GM12878 (cell line): ENCODE results near the gene LHCGR. TPM values are rescaled to one million over a fixed set of nuclear protein-coding genes. Genes with fewer than 3 reads are reported as not detected.

Source experiments
- ATAC-seq: fragments of 200-7000 bp; cut with Tn5 transposase; 3 replicates; pipeline ENCODE4 v1.9.1; 2020; ENCODE audit warnings: mild to moderate bottlenecking, moderate library complexity
- BruUV-seq: library from RNA; stranded (reverse); fragments of 400-500 nt; replicated peaks from 2 replicates; lab custom pipeline; 2021; lab: Mats Ljungman, UMichigan
- CTCF ChIA-PET: fragments of 300-600 bp; sonication (Branson Sonifier 250); formaldehyde crosslinking; extraction: SDS; loops from one replicate; lab custom pipeline; 2021; ENCODE audit warnings: inconsistent platforms; lab: Yijun Ruan, JAX
- POLR2A ChIA-PET: fragments of 350-600 bp; formaldehyde crosslinking; extraction: SDS; loops from one replicate; lab custom pipeline; 2021; ENCODE audit warnings: inconsistent platforms; lab: Charles Lee
- RAD21 ChIA-PET: fragments of 300-600 bp; sonication (Branson Sonifier 250); formaldehyde crosslinking; loops from one replicate; lab custom pipeline; 2023; ENCODE audit warnings: antibody characterized with exemption; ENCODE audit not compliant: unreplicated experiment; lab: Charles Lee
- SMC1A ChIA-PET: fragments of 300-600 bp; sonication (Branson Sonifier 250); formaldehyde crosslinking; loops from one replicate; lab custom pipeline; 2023; ENCODE audit not compliant: unreplicated experiment, uncharacterized antibody; lab: Charles Lee
- DNase-seq: peaks from one replicate; pipeline ENCODE4 v3.0.0-alpha.2; 2011; ENCODE audit warnings: low read depth, low spot score
- FAIRE-seq: peaks from 3 replicates; lab custom pipeline; 2011; peaks lifted over from hg19 to GRCh38; lab: Jason Lieb, UNC
- H2AFZ ChIP-seq: 2 replicates; pipeline ENCODE4 v1.6.0; 2011; ENCODE audit warnings: low read depth, low read length, control low read depth; ENCODE audit not compliant: control insufficient read depth
- H3K27ac ChIP-seq: 2 replicates; pipeline ENCODE4 v1.5.1; 2011; ENCODE audit warnings: control low read depth; ENCODE audit not compliant: control insufficient read depth, insufficient read depth
- H3K27me3 ChIP-seq, 2 experiments: replicated peaks in 1 of 2; 2 replicates each; pipeline versions ENCODE4 v1.6.0 to v1.6.1; 2011; ENCODE audit warnings: low read length in 1 of 2; ENCODE audit not compliant: control insufficient read depth in 2 of 2, insufficient read depth in 2 of 2
- H3K36me3 ChIP-seq, 2 experiments: 2 replicates each; pipeline ENCODE4 v1.5.1; 2011; ENCODE audit warnings: low read length in 1 of 2; ENCODE audit not compliant: control insufficient read depth in 2 of 2, insufficient read depth in 2 of 2
- H3K4me1 ChIP-seq: 2 replicates; pipeline ENCODE4 v1.6.1; 2011; ENCODE audit warnings: mild to moderate bottlenecking, low read length, moderate library complexity, mixed read lengths; ENCODE audit not compliant: control insufficient read depth, insufficient read depth
- H3K4me2 ChIP-seq: 2 replicates; pipeline ENCODE4 v1.6.0; 2011; ENCODE audit warnings: control low read depth; ENCODE audit not compliant: control insufficient read depth, insufficient read depth
- H3K4me3 ChIP-seq: fragments of 200-600 bp; sonication (generic); 2 replicates; pipeline ENCODE4 v1.5.1; 2016
- H3K79me2 ChIP-seq: 2 replicates; pipeline ENCODE4 v1.6.0; 2011; ENCODE audit warnings: low read length; ENCODE audit not compliant: control insufficient read depth, insufficient read depth
- H3K9ac ChIP-seq: 2 replicates; pipeline ENCODE4 v1.8.0; 2011; ENCODE audit warnings: low read length, control low read depth, mixed read lengths; ENCODE audit not compliant: control insufficient read depth, insufficient read depth
- H3K9me3 ChIP-seq: replicated peaks from 3 replicates; pipeline ENCODE4 v1.5.1; 2011; ENCODE audit warnings: mild to moderate bottlenecking, low read length; ENCODE audit not compliant: control insufficient read depth, insufficient read depth
- H4K20me1 ChIP-seq: 2 replicates; pipeline ENCODE4 v1.6.0; 2011; ENCODE audit not compliant: control insufficient read depth, insufficient read depth
- BACH1 ChIP-seq: fragments of 450-650 bp; IDR thresholded peaks from 2 replicates; pipeline ENCODE4 v1.6.1; 2017; ENCODE audit warnings: mild to moderate bottlenecking, borderline replicate concordance
- HSF1 ChIP-seq: fragments of 150-350 bp; IDR thresholded peaks from 2 replicates; pipeline ENCODE4 v1.6.1; 2014; ENCODE audit warnings: mild to moderate bottlenecking, low read depth, low read length
- NR2C2 ChIP-seq: IDR thresholded peaks from 2 replicates; pipeline ENCODE4 v1.6.1; 2011; ENCODE audit warnings: borderline replicate concordance, low read depth; ENCODE audit not compliant: control insufficient read depth, insufficient read length
- SMAD1 ChIP-seq: fragments of 450-650 bp; IDR thresholded peaks from 2 replicates; pipeline ENCODE4 v1.6.1; 2018; ENCODE audit warnings: mild to moderate bottlenecking, low read depth; ENCODE audit not compliant: partially characterized antibody
- SPI1 ChIP-seq: IDR thresholded peaks from 2 replicates; pipeline ENCODE4 v1.6.1; 2011; ENCODE audit warnings: low read depth, mild to moderate bottlenecking, low read length, moderate library complexity, borderline replicate concordance; ENCODE audit not compliant: insufficient read depth
- TAF1 ChIP-seq: IDR thresholded peaks from 2 replicates; pipeline ENCODE4 v1.6.1; 2011; ENCODE audit warnings: mild to moderate bottlenecking, low read depth, low read length, borderline replicate concordance
- WGBS: methylation state at CpG from one replicate; pipeline ENCODE4 v1.1.6; 2016; ENCODE audit warnings: low lambda C conversion rate; ENCODE audit not compliant: insufficient replicate concordance, insufficient coverage; ENCODE audit errors: missing lambda C conversion rate; 5-methylcytosine and 5-hydroxymethylcytosine counted together
- in situ Hi-C: fragments of 300-500 bp; cut with MboI; formaldehyde crosslinking; loops from 9 replicates; pipeline ENCODE4 v1.14.3; 2018; ENCODE audit warnings: mixed read lengths
- intact Hi-C: fragments of 100-400 bp; cut with micrococcal nuclease; formaldehyde crosslinking; loops from one replicate; pipeline ENCODE4 v1.14.2; 2022; ENCODE audit not compliant: unreplicated experiment
- polyA plus RNA-seq, 11 experiments: library from polyadenylated mRNA; depleted of rRNA in 4 of 11; unstranded in 6 of 11; stranded (reverse) in 5 of 11; fragments of >200 nt; fragmentation: Nextera tagmentation in 4 of 11; fragmentation: Illumina TruSeq in 1 of 11; extraction: Ambion mirVana in 4 of 11; extraction: Trizol in 1 of 11; gene quantifications; 1 replicate in 1 of 11; 2 replicates in 10 of 11; pipeline versions ENCODE4 v1.2.1 to v1.2.3, GENCODE V29; 2011 to 2016; ENCODE audit warnings: inconsistent platforms in 2 of 11, missing spikeins in 2 of 11, low read depth in 1 of 11
- total RNA-seq, 4 experiments: library from RNA; depleted of rRNA in 3 of 4; stranded (reverse); fragments of >200 nt in 3 of 4; fragmentation: Illumina TruSeq in 1 of 4; extraction: Trizol in 1 of 4; gene quantifications; 2 replicates each; pipeline versions ENCODE4 v1.2.1 to v1.2.3, GENCODE V29; 2013 to 2021

The LHCGR gene
- total and polyA plus RNA-seq, 10 of the 15 experiments (the other 5 are each of a cell fraction or from before 2014, with no cell fraction given) = 0.02 to 1.9 (median 0.13) TPM; not detected in 5

GRCh38 chr2:48770181-48770580 is 14.7 kb upstream of the LHCGR start:
- H3K9ac ChIP-seq = no peak overlapping the region
- in situ Hi-C loops (no loop called here), intact Hi-C loops (no loop called here)
- no TSS peak for BruUV-seq
- H3K27me3 ChIP-seq = no peaks in the 10 kb centered on the region; a peak in 2 of 4 replicates
- WGBS = 0% methylated on average over 1 of the region's 1 CpG
- no peak overlapping the region for H2AFZ ChIP-seq
- ChIA-PET POLR2A (no interaction called here), RAD21 (no interaction called here)
- H3K4me1 ChIP-seq = no peaks in the 10 kb centered on the region
- ATAC-seq = no peak
- TF ChIP-seq BACH1 (no peak), TAF1 (no peak), NR2C2 (no peak), HSF1 (no peak)
- TF ChIP-seq, all 136 proteins: peak for 0
- ChIA-PET SMC1A (no interaction called here), CTCF (interaction anchor here (0.6 kb wide), 1 partner anchor 976 kb away, joined by 3 read pairs; no protein-coding TSS in a partner anchor)
- Histone ChIP-seq H3K36me3 (no peaks in the 10 kb centered on the region), H3K79me2 (no peaks in the 10 kb centered on the region), H4K20me1 (no peaks in the 10 kb centered on the region), H3K4me2 (no peak overlapping the region), H3K9me3 (no peaks in the 10 kb centered on the region), H3K27ac (no peak overlapping the region), H3K4me3 (no peak overlapping the region)
- no peak for DNase-seq
- FAIRE-seq = no peak

GRCh38 chr2:48768669-48769068 is 13.1 kb upstream of the LHCGR start:
- ChIA-PET RAD21 (no interaction called here), POLR2A (no interaction called here)
- Histone ChIP-seq H3K9me3 (no peaks in the 10 kb centered on the region), H3K4me2 (no peak overlapping the region), H3K4me3 (no peak overlapping the region), H3K27me3 (no peaks in the 10 kb centered on the region; a peak in 2 of 4 replicates), H3K79me2 (no peaks in the 10 kb centered on the region), H3K4me1 (no peaks in the 10 kb centered on the region), H3K27ac (no peak overlapping the region), H3K36me3 (no peaks in the 10 kb centered on the region), H3K9ac (no peak overlapping the region), H4K20me1 (no peaks in the 10 kb centered on the region)
- WGBS = 18% methylated on average over 3 of the region's 3 CpGs
- no TSS peak for BruUV-seq
- DNase-seq (no peak), FAIRE-seq (no peak)
- in situ Hi-C loops = no loop called here
- TF ChIP-seq SPI1 = peak; percentile 50; the same call in 1 of the 2 replicates
- TF ChIP-seq SMAD1 = no peak
- TF ChIP-seq, all 136 proteins: peak for 1
- ChIA-PET SMC1A (no interaction called here), CTCF (no interaction called here)
- ATAC-seq = no peak
- H2AFZ ChIP-seq = no peak overlapping the region
- intact Hi-C loops = no loop called here
